HG02981 (cell line): ENCODE data around the gene SLC44A5.
"Not testable (repeated sequence)": the region's sequence is repeated elsewhere in the genome, so short reads cannot be mapped to it uniquely, and the experiment has no call there.

ENCODE experiments used
- ATAC-seq: cut with Tn5 transposase; IDR thresholded peaks from one replicate; pipeline ENCODE4 v1.9.1; 2021; ENCODE audit warnings: mild to moderate bottlenecking, moderate library complexity; ENCODE audit not compliant: unreplicated experiment

SLC44A5 gene

DNA sequence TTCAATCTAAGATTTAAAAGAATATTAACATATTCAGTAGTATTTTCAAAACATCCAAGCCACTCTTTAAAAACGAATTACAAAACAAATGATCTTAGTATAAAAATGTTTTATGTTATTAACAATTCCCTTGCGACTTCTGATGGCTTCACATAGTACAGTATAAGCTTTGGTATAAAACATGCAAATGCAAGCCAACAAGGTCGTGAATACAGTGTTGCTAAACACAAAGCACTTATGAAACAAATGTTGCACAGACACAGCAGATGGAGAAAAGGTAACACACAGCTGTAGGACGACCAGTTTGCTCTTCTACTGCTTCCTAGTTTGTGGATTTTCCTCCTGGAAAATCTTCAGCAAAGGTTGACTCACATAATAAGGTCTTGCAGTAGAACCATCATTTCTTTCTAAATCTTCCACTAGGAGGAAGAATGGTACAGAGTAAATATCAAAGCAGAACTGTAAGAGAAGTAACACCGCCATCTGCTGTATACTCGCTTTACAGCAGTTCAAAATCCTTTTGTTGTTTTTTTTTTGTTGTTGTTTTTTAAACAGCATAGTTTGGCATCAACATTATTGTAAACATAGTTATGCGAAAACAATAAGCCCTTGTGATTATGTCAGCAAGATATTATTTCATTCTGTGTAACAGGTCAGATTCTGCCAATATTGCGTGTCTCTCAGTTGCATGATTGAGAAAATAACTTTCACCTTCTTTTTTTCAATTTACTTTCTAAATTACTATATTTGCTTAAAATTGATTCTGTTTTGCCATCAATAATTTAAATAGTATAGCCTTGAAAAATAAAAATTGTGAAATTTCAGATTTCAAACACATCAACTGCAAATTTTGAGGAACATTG is 407.3 kb downstream of the SLC44A5 start:
- ATAC-seq = peak; percentile 93

DNA sequence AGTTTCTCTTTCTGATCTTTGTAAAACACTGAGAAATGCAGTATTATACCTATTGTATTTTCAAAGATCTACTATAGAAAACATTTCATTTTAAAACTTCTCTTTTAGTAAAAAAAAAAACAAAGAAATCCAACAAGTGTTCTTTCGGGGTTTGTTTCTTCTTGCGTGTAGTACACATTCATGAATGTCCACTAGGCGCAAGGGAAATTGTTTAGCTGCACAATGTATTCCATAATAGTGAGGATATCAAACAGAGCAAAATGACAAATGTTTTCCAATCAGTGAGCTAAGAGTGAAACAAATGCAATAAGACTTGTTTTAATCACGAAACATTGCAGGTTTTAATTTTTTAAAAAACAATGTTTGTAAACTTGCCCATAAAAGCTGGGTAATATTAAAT is 408.2 kb downstream of the SLC44A5 start:
- ATAC-seq = no peak

DNA sequence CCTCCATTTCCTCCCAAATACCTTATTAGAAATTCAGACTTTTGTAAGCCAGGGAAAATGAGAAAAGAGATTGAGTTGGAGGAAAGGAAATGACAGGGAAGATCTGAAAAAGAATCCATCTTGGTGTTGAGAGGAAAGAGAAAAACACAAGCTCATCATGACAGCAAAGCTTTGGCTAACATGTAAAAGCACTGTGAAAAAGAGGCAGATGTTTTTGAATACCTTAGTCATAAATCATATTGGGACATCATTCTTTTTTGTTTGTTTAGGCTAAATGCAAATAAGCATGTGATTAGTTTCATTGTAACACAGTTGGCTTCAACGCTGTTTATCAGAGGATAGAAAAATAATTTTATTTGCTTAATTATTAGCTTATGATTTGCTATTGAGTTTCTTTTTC is 412.2 kb downstream of the SLC44A5 start:
- ATAC-seq = no peak

DNA sequence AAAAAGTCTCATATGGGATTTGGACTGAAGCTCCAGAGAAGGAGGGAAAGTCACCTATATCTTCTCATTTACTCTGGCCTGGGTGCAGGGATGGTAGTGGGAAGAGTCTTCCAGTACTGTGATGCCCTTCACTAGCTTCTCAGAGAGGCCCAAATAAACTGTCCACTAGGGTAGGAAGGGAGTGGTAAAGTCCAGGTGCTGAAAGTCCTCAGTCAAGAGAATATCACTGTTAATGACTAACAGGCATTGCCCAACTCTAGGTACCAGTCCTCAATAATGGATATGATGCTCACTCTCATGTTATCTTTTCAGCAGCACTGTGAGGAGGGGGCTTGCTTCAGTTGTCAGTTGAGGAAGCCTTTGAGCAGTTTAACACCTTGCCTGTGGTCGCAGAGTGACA is 412.8 kb downstream of the SLC44A5 start:
- no peak for ATAC-seq

DNA sequence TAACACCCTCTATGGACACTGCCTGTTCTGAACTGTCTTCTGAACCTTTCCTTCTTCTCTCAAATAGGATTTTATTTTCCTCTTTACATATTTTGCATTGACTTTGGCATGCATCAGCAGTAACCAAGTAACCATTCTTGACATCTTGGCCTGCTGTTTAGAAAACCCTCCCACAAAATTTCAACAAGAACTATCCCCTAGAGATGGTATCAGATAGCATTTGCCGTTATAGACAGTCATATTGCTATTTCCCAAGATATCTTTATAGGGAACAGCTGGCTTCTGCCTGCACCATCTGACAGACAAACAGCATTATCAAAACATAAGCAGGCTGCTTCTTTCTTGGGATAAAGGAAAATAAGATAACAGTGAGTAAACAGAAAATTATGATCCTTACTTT is 422.0 kb downstream of the SLC44A5 start:
- no peak for ATAC-seq

DNA sequence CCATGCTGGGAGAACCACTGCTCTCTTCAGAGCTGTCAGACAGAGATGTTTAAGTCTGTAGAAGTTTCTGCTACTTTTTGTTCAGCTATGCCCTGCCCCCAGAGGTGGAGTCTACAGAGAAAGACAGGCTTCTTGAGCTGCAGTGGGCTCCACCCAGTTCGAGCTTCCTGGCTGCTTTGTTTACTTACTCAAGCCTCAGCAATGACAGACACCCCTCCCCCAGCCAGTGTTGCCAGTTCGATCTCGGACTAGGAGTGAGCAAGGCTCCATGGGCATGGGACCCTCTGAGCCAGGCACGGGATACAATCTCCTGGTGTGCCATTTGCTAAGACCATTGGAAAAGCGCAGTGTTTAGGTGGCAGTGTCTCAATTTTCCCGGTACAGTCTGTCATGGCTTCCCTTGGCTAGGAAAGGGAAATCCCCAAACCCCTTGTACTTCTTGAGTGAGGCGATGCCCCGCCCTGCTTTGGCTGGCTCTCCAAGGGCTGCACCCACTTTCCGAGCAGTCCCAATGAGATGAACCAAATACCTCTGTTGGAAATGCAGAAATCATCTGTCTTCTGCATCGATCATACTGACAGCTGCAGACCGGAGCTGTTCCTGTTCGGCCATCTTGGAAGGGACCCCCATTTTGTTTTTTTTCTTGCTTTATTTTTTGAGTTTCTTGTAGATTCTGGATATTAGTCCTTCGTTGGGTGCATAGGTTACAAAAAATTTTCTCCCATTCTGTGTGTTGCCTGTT is 429.5 kb downstream of the SLC44A5 start:
- not testable (repeated sequence) for ATAC-seq

DNA sequence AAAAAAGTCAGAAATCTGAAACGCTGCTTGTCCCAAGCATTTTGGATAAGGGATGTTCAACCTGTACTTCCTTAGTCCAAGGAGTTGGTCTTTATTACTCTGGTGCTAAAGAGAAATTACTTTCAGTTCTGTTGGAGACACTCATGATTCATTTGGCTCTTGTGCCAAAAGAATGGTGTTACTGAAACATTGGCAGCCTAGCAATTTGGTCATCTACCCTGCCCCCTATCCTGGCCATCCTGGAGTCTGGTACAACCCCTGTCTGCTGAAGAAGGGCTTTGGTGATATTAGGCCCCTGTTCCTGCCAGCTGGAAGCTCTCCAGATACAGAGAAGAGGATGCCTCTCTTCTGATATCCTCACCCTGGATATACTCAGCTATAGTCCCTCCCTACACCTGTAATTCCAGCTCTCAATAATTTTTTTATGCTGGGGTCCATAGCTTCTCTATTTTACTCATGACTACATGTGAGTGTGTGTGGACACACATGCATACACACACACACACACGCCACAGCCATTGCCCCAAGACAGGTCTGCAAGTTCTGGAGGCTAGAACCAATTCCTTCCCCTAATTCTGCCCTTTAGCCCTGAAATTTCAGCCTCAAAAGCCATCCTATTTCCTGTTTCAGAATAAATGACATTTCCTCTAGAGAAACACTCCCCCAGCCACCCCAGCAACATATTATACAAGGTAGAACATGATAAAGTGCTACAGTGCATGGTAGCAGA is 436.7 kb downstream of the SLC44A5 start:
- ATAC-seq = no peak

DNA sequence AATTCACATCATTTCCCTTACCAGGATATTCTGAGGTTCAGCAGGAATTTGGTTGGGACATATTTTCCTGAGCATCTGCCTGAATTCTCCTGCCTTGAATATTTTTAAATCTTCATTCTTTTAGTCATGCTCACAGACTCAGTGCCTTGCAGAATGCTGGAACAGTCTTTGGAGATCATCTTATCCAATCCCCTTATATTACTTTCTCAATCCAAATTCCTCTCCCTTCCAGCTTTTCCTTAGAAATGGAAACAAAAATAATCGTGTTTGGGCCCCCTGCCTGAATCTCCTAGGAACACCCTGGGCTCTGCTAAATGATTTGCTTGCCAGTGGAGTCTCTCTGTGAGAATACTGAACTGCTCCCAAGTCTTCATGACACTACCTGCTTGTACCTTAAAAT is 438.4 kb downstream of the SLC44A5 start:
- ATAC-seq = no peak

DNA sequence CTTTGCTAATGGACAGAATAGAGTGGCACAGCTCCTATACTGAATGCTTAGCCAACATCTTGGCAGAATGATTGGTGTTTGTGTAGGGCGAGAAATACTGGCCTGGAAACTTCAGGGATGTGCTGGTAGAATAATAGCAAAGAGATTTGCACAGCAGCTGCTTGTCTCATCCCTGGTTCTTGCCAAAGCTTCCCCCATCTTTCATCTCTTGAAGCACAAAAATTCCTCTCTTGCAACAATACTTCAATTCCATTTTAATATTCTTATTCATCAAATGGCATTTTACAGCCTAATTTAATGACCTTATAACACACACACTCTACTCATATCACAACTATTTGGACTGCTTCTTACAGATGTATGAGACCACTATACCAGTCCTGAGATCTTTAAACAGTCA is 439.0 kb downstream of the SLC44A5 start:
- no peak for ATAC-seq

DNA sequence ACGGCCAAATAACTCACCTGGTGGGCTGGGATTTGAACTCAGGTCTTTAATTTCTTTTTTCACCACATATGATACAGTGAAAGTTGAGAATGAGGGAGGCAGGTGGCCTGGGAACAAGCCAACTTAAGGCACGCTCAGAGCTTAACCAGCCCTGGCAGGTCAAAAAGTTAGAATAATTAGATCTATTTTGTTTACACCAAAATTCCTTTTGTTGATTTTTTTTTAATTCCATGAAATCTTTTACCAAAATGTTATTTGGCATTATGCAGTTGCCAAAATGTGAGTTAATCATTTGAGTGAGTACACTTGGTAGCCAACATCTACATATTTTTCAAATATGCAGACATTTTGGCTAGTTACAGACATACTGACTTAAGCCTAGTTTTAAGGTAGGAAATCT is 439.9 kb downstream of the SLC44A5 start:
- ATAC-seq = no peak

DNA sequence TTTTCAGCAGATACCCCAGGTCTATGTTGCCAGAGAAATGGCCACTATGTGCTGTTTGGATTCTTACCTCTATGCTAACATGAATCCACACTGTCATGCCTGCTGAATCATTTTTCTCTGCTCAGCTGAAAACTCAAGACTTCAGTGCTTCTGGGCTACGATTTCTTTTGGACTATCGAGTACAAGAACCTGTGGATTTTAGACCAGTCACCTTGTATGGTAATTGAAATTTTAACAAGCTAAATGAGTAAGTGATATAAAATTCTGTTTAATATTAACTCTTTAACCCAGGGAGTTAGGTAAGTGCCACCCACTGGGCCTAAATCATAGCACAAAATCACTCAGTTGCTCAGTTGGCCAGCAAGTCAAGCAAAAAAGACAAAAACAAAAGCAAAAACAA is 440.9 kb downstream of the SLC44A5 start:
- ATAC-seq = no peak

DNA sequence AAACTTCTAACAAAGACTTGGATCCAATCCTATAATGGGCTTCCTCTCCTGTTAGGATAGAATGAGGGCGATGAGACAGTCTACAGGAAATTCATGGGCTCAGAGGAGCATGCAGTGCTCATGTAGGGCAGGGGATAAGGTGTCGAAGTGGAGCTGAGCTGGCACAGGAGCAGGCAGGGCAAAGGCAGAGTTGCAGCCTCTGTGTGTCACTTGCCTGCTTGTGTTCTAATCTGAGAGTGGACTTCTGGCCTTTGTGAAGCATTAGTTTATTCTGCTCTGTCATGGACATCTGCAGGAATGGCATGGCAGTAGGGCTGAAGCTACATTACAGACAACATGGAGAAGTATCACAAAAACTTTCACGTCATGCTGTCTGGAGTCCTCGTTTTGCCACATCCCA is 444.1 kb downstream of the SLC44A5 start:
- no peak for ATAC-seq

DNA sequence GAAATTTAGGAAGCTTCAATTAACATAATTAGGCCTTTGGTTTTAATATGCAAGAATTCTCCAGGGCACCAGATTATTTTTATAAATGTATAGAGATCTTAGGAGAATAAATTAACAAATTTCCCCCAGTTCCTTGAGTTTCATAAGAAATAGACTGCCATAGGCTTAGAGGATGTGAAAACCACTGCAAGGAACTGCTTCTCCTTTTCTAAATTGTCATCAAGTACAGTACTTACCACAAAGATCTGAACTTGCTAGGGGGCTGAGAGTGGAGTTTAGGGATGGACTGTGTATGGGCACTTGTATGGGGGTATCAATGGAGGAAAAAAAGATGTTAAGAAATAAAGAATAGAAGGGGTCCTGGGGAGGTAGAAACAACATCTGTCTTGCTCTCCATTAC is 445.6 kb downstream of the SLC44A5 start:
- no peak for ATAC-seq

DNA sequence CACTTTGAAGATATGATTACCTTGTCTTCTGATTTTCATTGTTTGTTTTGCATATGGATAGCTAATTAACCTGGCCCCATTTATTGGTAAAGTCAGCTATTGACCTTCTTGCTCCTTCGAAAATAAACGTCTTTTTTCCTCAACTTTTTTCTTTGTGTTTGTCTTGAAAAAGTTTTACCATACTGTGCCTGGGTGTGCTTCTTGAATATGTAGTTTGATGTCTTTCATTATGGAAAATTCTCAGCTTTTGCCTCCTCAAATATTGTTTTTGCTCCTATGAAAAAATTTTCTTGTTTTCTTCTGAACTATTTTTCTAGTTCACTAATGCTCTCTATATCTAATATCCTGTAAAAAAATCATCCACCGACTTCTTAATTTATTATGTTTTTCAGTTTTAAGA is 451.8 kb downstream of the SLC44A5 start:
- no peak for ATAC-seq
